Stomach (tissue), 9 donors: Measurements from ENCODE around the gene PIMREG. TPM values are rescaled to one million over a fixed set of nuclear protein-coding genes. Genes with fewer than 3 reads are reported as not detected.

ENCODE experiments used
- DNase-seq, 2 donors: peaks; one replicate each; pipeline versions ENCODE4 v3.0.0 to v3.0.0-alpha.2; 2013 to 2019
- H3K27ac ChIP-seq, 5 donors: fragments of 200-600 bp in 4 of 5; sonication (generic) in 4 of 5; one replicate each; pipeline ENCODE4 v1.5.1; 2013 to 2019; ENCODE audit warnings: mild to moderate bottlenecking in 1 of 5, moderate library complexity in 1 of 5
- H3K27me3 ChIP-seq, 3 donors: fragments of 200-600 bp; sonication (generic); one replicate each; pipeline ENCODE4 v1.5.1; 2017 to 2019; ENCODE audit warnings: mixed run types in 1 of 3
- H3K36me3 ChIP-seq, 4 donors: fragments of 200-600 bp; sonication (generic); 1 replicate in 3 of 4; 2 replicates in 1 of 4; pipeline ENCODE4 v1.5.1; 2016 to 2019
- H3K4me1 ChIP-seq, 4 donors: fragments of 200-600 bp; sonication (generic); one replicate each; pipeline ENCODE4 v1.5.1; 2016 to 2019
- H3K4me3 ChIP-seq, 4 donors: fragments of 200-600 bp; sonication (generic) in 3 of 4; one replicate each; pipeline ENCODE4 v1.5.1; 2016 to 2019; ENCODE audit warnings: mild to moderate bottlenecking in 1 of 4
- H3K9me3 ChIP-seq, 4 donors: fragments of 200-600 bp; sonication (generic); one replicate each; pipeline ENCODE4 v1.5.1; 2016 to 2019
- CTCF ChIP-seq, 7 experiments: fragments of 450-650 bp in 4 of 7; fragments of 200-600 bp in 3 of 7; sonication (generic) in 3 of 7; IDR thresholded peaks; one replicate each; pipeline ENCODE4 v1.5.1; 2016 to 2019; ENCODE audit warnings: antibody characterized with exemption in 7 of 7, control low read depth in 2 of 7, mild to moderate bottlenecking in 1 of 7
- EP300 ChIP-seq: sonication (generic); formaldehyde crosslinking; IDR thresholded peaks from one replicate; pipeline ENCODE4 v1.6.1; 2017; ENCODE audit warnings: antibody characterized with exemption
- POLR2A ChIP-seq, 4 donors: fragments of 450-650 bp; IDR thresholded peaks; one replicate each; pipeline ENCODE4 v1.6.1; 2016; ENCODE audit warnings: antibody characterized with exemption in 4 of 4, control low read depth in 2 of 4, mild to moderate bottlenecking in 1 of 4, moderate library complexity in 1 of 4
- POLR2AphosphoS5 ChIP-seq, 3 donors: sonication (generic); formaldehyde crosslinking; IDR thresholded peaks; one replicate each; pipeline ENCODE4 v1.6.1; 2016; ENCODE audit warnings: antibody characterized with exemption in 3 of 3
- WGBS, 5 donors: extraction: QIAGEN DNeasy Blood & Tissue Kit in 3 of 5; methylation state at CpG; one replicate each; pipeline versions ENCODE4 v1.1.5 to v1.1.7; 2013 to 2018; 5-methylcytosine and 5-hydroxymethylcytosine counted together
- intact Hi-C: fragments of 100-400 bp; cut with DNase I; formaldehyde crosslinking; loops from one replicate; pipeline ENCODE4 v1.15.1; 2023; ENCODE audit warnings: low total_unique reads
- polyA plus RNA-seq, 3 donors: library from polyadenylated mRNA; stranded (reverse); fragments of 200-250 nt; gene quantifications; one replicate each; pipeline ENCODE4 v1.2.3, GENCODE V29; 2013
- total RNA-seq, 5 donors: library from RNA; depleted of rRNA; stranded (reverse); fragments of >200 nt; gene quantifications; one replicate each; pipeline versions ENCODE4 v1.1.0 to v1.2.3, GENCODE V29; 2014 to 2016
- donor health status: healthy with polysubstance abuse.
- donor health status: Bipolar disorder and iron deficiency.
- donor health status: healthy.

The PIMREG gene
- total and polyA plus RNA-seq, 8 donors, result 0.76 to 8.5 (median 1.9) TPM

- intact Hi-C loops, result no loop called here
- no peak for DNase-seq
- TF ChIP-seq POLR2AphosphoS5 (IDR thresholded peaks at IDR 0.05) (no peak), EP300 (no peak), CTCF (IDR thresholded peaks at IDR 0.05) (no peak)
- Histone ChIP-seq H3K4me3 (no peak overlapping the region), H3K9me3 (no peaks in the 10 kb centered on the region), H3K4me1 (peaks cover 0 to 25% (median 11%) of the 10 kb centered on the region in 4 donors), H3K27me3 (no peaks in the 10 kb centered on the region), H3K36me3 (peaks cover 0 to 13% (median 8%) of the 10 kb centered on the region in 4 donors), H3K27ac (no peak overlapping the region)
- WGBS, 5 donors, result 75 to 85% (median 82%) methylated on average over 7 of the region's 7 CpGs
These were observed 54.1 kb downstream of the PIMREG start for GRCh38 chr17:6498356-6498755.

- Histone ChIP-seq H3K27me3 (no peaks in the 10 kb centered on the region), H3K36me3 (peaks cover 0 to 17% (median 8%) of the 10 kb centered on the region in 4 donors), H3K27ac (no peak overlapping the region), H3K9me3 (no peaks in the 10 kb centered on the region), H3K4me1 (peaks cover 0 to 20% (median 8%) of the 10 kb centered on the region in 4 donors), H3K4me3 (no peak overlapping the region)
- intact Hi-C loops, result no loop called here
- DNase-seq, result no peak
- 85 to 95% (median 89%) methylated on average over 6 to 10 of the region's 10 CpGs for WGBS, 5 donors
- TF ChIP-seq POLR2AphosphoS5 (IDR thresholded peaks at IDR 0.05) (no peak), CTCF (IDR thresholded peaks at IDR 0.05) (no peak), EP300 (no peak), POLR2A (IDR thresholded peaks at IDR 0.05) (no peak)
These were observed 54.8 kb downstream of the PIMREG start for GRCh38 chr17:6498901-6499540.

Other genes starting within 250 kb of the PIMREG start
- not detected for gene AIPL1, start 9.3 kb upstream of the PIMREG start, total RNA-seq
- not detected for gene AIPL1, start 9.3 kb upstream of the PIMREG start, polyA plus RNA-seq
- gene PITPNM3, start 112.1 kb downstream of the PIMREG start, total RNA-seq, result 10 to 100 TPM in 3 of 5 donors, 1 to 10 TPM in 2; 4.3 to 19.3 (median 13.4) TPM
- gene PITPNM3, start 112.1 kb downstream of the PIMREG start, polyA plus RNA-seq, result 1 to 10 TPM; 1.1 to 4.9 (median 2.4) TPM
- gene KIAA0753, start 196.3 kb downstream of the PIMREG start, total RNA-seq, result 100 to 1,000 TPM in 1 of 5 donors, 10 to 100 TPM in 4; 15.4 to 138 (median 35.4) TPM
- gene KIAA0753, start 196.3 kb downstream of the PIMREG start, polyA plus RNA-seq, result 1 to 10 TPM; 3.8 to 7.1 (median 4.9) TPM
- gene TXNDC17, start 196.6 kb downstream of the PIMREG start, total RNA-seq, result 100 to 1,000 TPM in 2 of 5 donors, 10 to 100 TPM in 2, not detected in 1; 28.7 to 169 (median 124) TPM
- 100 to 1,000 TPM; 250 to 375 (median 326) TPM for gene TXNDC17, start 196.6 kb downstream of the PIMREG start, polyA plus RNA-seq
- gene MED31, start 207.2 kb downstream of the PIMREG start, total RNA-seq, result 10 to 100 TPM in 2 of 5 donors, 1 to 10 TPM in 2, not detected in 1; 1.4 to 14.0 (median 8.1) TPM
- gene MED31, start 207.2 kb downstream of the PIMREG start, polyA plus RNA-seq, result 10 to 100 TPM; 12.5 to 28.4 (median 16.4) TPM
- 10 to 100 TPM in 1 of 5 donors, 1 to 10 TPM in 1, under 1 TPM in 1, not detected in 2; 0.55 to 14.2 (median 1.9) TPM for gene C17orf100, start 207.3 kb downstream of the PIMREG start, total RNA-seq
- 1 to 10 TPM; 1.7 to 3.3 (median 1.7) TPM for gene C17orf100, start 207.3 kb downstream of the PIMREG start, polyA plus RNA-seq